CD4-positive, alpha-beta T cell treated with Interleukin-1 beta for 1 hour (primary cell): ENCODE measurements around the gene MVB12B.

Experiments used
- DNase-seq, 2 donors: peaks; one replicate each; pipeline ENCODE4 v3.0.0-alpha.2; 2020 to 2022

The MVB12B gene

GRCh38 chr9:126478216-126478981 lies 151.8 kb downstream of the MVB12B start:
- DNase-seq = no peak

- no peak for DNase-seq
These were observed 152.9 kb downstream of the MVB12B start for GRCh38 chr9:126479515-126479914.

DNA sequence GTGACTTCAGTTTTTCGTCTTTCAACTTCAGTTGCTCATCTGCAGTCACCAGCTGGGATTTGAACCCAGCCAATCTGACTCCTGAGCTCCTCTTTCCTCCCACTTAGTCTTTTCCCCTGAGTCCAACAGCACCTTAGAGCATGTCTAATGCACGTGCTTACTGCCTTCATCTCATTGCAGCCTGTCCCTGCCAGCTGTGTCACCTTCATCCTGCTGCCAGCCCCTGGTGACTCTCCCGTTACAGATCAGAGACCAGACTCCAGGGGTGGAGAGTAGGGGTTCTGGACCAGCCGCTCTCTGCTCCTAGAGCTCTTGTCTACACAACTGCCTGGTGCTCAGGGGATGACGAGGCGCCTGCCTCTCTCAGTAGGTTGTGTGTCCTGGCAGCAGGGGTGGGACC lies 154.2 kb downstream of the MVB12B start:
- DNase-seq = no peak

DNA sequence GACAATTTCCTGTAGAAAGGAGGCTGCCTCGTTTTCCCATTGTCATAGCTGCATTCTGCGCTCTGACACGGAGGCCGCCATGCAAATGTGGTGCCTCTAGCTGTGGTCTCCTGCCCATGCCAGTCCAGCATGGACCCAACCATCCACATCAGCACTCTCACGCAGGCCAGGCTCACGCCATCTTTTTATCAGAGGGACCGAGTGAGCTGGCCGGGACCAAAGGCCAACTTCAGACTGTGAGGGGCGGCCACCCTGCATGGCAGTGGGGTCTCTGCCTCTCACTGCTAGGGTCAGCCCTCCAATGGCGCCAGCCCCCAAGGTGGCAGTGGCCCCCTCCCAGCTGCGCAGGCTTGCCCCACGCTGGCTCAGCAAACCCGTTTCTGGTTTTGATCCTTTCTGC lies 155.2 kb downstream of the MVB12B start:
- DNase-seq = no peak

DNA sequence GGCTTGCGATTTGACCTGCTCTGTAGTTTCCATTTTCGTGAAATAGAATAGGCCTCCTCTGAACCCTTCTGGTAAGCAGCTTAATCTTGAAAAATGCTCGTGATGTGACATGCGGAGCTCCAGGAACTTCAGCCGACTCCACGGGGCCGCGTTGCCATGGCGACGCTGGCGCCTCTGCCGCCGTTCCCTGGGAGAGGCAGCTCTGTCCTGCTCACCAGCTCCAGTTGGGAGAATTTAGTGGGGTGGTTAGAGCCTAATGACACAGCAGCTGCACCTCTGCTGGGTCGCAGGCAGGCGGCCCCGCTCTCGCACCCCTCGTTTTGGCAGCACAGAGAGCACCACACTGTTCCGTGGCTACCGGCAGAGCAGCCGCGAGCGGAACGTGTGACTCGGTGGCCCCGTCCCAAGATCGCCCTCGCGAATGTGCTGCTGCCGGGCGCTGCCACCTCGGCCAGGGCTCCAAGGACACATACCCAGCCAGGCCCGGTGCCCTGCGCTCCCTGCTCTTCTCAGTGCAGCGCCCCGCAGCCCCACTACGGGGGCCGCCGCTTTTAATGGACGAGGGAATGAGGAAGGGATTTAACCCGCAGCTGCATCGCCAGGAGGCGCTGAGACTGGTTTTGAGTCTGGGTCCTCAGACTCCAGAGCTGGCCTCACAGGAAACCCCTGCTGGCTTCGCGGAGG lies 155.9 kb downstream of the MVB12B start:
- DNase-seq = no peak

GRCh38 chr9:126483468-126484073 lies 156.9 kb downstream of the MVB12B start:
- DNase-seq = no peak

GRCh38 chr9:126485662-126486061 lies 159.0 kb downstream of the MVB12B start:
- no peak for DNase-seq

- no peak for DNase-seq
These were observed 159.6 kb downstream of the MVB12B start for GRCh38 chr9:126486276-126486675.

DNA sequence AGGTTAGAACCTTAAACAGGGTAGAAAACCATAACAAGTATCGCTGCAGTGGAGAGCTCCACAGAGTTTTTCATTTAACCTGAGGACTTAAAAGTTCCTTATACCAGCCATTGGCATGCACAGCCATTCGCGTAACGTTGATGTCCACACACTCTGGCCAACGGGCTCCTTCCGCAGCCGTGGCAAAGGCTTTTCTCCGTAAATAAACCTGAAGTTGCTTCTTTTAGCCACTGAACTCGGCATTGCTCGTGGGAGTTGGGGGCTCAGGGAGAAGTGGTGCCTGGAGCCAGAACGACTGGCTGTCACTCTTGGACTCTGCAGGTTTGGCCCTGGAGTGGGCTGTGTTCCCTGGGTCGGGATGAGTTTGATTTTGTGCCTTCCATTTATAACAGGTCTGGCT lies 161.2 kb downstream of the MVB12B start:
- DNase-seq = no peak

DNA sequence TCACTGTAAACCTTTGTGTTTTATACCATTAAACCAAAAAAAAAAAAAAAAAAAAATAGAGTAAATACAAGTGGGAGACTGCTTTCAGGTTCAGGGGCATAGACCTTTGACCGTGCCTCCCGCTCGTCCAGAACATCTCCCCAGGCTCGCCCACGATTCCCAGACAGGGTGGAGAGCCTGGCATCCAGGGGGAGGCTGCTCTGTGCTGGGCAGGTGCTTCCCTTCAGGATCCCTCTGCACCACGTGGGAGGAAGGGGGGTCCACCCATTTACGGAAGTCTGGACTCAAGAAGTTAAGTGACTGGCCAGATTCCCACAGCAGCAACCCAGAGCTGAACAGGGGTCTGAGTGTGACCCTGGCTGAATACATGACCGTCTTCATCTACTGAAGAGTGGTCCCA lies 161.7 kb downstream of the MVB12B start:
- DNase-seq = no peak

DNA sequence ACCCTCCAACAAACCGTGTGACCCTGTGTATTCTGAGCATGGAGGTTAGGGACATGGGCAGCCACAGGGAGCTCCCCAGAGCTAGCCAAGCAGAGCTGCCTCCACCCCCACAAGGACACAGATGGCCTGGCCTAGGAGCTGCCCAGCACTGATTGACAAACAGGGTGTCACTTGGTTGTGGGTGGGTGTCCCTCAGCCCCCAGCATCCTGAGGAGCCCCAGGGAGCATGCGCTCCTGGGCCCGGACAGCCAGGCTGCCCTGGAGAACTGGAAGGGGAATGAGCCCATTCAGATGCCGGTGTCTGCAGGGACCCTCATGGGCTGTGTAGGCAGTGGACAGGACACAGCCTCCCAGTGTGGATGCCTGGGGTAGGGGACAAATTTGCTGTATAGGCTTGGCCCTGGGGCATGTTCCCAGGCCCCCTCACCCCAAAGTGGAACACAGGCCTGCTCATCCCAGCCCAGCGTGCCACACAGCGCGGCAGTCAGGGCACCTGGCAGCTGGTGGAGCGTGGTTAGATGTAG lies 162.3 kb downstream of the MVB12B start:
- DNase-seq = no peak

GRCh38 chr9:126489581-126490213 lies 163.1 kb downstream of the MVB12B start:
- DNase-seq = no peak

DNA sequence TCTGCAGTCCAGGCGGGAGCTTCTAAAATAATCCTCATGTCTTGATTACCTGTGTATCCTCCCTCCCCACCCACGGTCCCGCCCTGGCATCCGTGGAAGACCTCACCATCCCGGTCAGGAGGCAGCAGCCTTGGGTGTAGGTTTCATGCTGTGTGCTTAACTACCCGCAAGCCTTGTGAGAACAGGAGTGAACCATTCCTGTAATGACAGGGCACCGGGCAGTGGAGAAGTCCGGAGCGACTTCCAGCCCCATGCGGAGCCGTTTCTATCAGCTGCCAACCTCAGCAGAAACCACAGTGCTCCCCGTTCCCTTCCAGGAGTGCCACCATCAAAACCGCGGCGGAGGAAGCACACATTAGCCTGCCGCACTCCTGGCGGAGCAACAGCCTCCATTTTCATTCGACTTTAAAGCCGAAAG lies 163.6 kb downstream of the MVB12B start:
- no peak for DNase-seq

DNA sequence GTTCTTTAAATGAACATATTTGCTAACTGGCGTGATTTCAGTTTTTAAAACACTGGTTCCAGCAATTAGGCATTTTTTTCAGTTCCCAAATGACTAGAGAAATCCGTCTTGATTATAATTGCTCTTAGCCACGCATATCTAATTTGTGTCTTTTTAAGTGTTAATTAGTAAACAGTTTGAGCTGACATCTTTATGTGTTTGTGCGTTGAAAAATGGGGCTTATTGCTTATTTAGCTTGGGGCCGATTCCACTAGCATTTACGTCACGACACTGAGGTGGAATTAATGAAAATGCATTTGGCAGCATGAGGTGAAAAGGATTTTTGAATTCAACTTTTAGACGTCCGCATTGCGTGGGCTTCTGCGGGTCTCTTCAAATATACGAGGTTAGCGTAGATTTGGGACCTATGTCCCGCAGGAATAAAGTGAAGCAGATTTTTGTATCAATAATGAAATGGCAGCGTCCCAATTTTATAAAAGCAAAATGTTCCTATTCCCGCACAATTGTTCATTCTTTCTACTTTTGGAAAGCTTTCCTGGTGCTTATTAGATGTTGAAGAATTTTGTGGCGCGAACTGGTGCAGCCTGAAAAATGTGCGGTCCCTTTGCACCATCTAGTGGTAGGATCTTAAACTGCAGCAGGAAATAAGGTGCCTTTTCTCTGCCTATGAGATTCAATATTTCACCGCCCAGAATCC lies 164.4 kb downstream of the MVB12B start:
- DNase-seq = peak; percentile 44 to 76

DNA sequence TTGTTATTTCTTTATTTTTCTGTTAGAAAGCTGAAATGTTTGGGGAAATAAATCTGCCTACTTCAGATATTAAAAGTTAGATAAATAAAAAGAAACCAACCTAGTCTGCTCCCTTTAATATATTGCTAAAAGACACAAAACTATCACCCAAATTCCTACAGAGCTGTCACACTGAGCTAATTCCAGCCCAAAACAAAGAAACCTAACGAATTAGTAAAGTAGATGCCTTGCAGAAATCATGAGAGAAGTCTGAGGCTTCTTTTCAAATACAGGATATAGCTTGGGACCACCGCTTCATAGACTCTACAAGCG lies 164.9 kb downstream of the MVB12B start:
- no peak for DNase-seq

GRCh38 chr9:126491949-126492348 lies 165.3 kb downstream of the MVB12B start:
- no peak for DNase-seq

DNA sequence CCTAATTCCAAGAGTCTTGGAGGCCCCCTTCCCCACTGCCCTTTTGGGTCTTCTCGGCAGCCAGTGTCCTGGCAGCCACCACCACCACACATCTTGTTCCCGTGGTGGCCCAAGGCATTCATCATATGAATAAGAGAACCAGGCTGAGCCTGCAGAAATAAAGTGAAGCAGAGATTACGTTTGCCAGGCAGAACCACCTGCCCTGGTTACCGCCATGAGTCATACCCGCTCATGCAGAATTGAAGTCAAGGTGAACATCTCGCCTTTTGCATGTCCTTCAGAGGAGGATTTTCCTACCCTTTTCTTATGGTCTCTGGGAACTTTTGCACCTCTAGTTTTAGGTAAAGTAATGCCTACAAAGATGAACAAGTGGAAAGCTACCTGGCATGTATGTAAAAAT lies 167.6 kb downstream of the MVB12B start:
- no peak for DNase-seq

- no peak for DNase-seq
These were observed 168.1 kb downstream of the MVB12B start for GRCh38 chr9:126494746-126495145.

- no peak for DNase-seq
These were observed 169.0 kb downstream of the MVB12B start for GRCh38 chr9:126495411-126496180.

- DNase-seq = no peak
These were observed 169.6 kb downstream of the MVB12B start for GRCh38 chr9:126496181-126496576.

DNA sequence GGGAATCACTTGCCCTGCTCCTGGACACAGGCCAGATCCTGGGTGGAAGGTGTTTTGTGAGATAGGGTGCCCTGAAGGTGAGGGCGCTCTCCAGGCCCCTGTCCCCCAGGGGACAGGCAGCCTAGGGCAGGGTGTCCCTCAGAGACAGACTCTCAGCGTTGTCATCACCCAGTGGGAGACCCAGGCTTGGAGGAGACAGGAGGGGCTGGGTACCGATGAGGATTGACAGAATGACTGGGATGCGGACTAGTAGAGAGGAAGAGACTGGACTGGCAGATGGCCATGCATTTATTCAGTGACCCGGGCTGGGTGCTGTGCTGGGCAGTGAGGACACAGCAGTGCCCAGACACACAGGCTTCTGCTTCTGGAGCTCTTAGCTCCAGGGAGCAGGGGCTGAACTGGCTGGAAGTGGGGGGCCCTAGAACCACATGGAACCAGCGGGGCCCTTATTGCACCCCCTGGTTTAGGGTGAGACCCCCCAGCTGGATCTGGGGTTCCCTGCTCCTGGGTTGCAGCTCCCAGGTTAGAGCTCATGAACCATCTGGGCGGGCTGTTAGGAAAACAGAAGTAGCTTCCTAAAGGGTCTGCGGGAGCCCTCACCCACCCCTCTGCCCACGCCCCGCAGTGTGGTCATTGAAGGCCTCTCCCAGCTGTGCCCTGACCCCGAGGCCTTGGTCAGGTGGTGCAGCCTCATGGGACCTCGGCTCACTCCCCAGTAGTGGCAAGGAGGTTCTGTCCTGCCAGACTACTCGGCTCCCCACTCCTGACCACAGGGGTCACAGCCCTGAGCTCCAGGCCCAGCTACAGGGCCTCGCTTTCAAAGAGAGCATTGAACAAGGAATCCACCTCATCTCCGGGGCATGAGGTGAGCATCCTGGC lies 170.4 kb downstream of the MVB12B start:
- no peak for DNase-seq
